ENCODE results near the gene ZDHHC1. TPM values are rescaled to one million over a fixed set of nuclear protein-coding genes. Genes with fewer than 3 reads are reported as not detected.
A peak's percentile ranks its signal among the peaks of the same experiment; 100 is the strongest.

ZDHHC1 gene
- total and polyA plus RNA-seq, 2 of the 13 experiments (the other 11 are each of a cell fraction or from before 2014, with no cell fraction given) = 0.51 to 1.1 TPM

DNA sequence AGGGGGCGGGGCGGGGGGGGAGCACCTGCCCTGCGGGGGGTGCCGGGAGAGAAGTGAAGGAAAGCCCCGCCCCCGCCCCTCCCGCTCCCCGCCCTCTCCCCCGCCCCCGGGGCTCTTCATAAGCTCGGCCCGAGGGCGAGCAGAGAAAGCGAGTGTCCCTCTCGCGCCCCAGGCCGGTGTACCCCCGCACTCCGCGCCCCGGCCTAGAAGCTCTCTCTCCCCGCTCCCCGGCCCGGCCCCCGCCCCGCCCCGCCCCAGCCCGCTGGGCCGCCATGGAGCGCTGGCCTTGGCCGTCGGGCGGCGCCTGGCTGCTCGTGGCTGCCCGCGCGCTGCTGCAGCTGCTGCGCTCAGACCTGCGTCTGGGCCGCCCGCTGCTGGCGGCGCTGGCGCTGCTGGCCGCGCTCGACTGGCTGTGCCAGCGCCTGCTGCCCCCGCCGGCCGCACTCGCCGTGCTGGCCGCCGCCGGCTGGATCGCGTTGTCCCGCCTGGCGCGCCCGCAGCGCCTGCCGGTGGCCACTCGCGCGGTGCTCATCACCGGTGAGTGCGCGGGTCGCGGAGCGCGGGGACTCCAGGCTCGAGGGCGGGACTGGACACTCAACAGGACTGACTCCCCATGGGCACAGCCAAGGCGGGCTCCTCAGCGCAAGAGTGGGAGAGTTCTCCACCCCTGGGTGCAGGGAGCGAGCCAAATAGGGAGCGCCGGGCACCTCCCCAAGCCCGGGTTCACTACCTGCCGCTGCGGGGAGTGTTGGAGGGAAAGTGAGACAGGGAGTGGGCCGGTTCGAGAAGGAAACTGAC, 14.9 kb upstream of the ZDHHC1 start, which contains the start of gene HSD11B2 (continued):
- TF ChIP-seq ZNF264 (CRISPR knock-in tag; IDR thresholded peaks at IDR 0.05) (0 out of 2 replicates have a peak, but pooled peaks have one; percentile 5), PREB (CRISPR knock-in tag; IDR thresholded peaks at IDR 0.05) (no peak), CENPBD1 (CRISPR knock-in tag; IDR thresholded peaks at IDR 0.05; ENCODE audit: borderline replicate concordance, low read depth) (0 out of 2 replicates have a peak, but pooled peaks have one; percentile 11), ZNF530 (CRISPR knock-in tag; IDR thresholded peaks at IDR 0.05; ENCODE audit: low read depth) (no peak), SP4 (CRISPR knock-in tag; IDR thresholded peaks at IDR 0.05) (no peak), AGO1 (IDR thresholded peaks at IDR 0.05; ENCODE audit: low read depth, low read length, poor library complexity, severe bottlenecking) (no peak), MTA1 (CRISPR knock-in tag; IDR thresholded peaks at IDR 0.05; ENCODE audit: borderline replicate concordance) (0 out of 2 replicates have a peak, but pooled peaks have one; percentile 41), ZFP90 (CRISPR knock-in tag; IDR thresholded peaks at IDR 0.05; ENCODE audit: borderline replicate concordance) (0 out of 2 replicates have a peak, but pooled peaks have one; percentile 31), ZFX (CRISPR knock-in tag; IDR thresholded peaks at IDR 0.05; ENCODE audit: low read depth) (peak; percentile 62; the same call in 1 of the 2 replicates), TAF15 (IDR thresholded peaks at IDR 0.05; ENCODE audit: low read depth, low read length, poor library complexity, severe bottlenecking) (peak; percentile 65), ZKSCAN1 (IDR thresholded peaks at IDR 0.05; ENCODE audit: low read length) (no peak), E2F5 (CRISPR knock-in tag; conservative IDR thresholded peaks at IDR 0.05) (peak; percentile 69), ZNF329 (CRISPR knock-in tag; IDR thresholded peaks at IDR 0.05; ENCODE audit: low read depth) (no peak), KLF11 (CRISPR knock-in tag; IDR thresholded peaks at IDR 0.05) (no peak)
- TF ChIP-seq, protein P1, sequence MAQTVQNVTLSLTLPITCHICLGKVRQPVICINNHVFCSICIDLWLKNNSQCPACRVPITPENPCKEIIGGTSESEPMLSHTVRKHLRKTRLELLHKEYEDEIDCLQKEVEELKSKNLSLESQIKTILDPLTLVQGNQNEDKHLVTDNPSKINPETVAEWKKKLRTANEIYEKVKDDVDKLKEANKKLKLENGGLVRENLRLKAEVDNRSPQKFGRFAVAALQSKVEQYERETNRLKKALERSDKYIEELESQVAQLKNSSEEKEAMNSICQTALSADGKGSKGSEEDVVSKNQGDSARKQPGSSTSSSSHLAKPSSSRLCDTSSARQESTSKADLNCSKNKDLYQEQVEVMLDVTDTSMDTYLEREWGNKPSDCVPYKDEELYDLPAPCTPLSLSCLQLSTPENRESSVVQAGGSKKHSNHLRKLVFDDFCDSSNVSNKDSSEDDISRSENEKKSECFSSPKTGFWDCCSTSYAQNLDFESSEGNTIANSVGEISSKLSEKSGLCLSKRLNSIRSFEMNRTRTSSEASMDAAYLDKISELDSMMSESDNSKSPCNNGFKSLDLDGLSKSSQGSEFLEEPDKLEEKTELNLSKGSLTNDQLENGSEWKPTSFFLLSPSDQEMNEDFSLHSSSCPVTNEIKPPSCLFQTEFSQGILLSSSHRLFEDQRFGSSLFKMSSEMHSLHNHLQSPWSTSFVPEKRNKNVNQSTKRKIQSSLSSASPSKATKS (CRISPR knock-in tag; IDR thresholded peaks at IDR 0.05) = no peak
- TF ChIP-seq, protein P2, sequence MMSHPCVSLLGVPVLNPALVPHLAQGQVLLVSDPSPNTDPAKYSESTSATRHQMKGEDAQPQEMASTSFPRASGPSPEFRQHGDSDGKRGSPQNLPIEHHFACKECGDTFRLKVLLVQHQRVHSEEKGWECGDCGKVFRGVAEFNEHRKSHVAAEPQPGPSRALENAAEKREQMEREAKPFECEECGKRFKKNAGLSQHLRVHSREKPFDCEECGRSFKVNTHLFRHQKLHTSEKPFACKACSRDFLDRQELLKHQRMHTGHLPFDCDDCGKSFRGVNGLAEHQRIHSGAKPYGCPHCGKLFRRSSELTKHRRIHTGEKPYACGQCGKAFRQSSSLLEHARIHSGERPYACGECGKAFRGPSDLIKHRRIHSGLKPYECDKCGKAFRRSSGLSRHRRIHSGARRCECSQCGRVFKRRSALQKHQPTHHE (CRISPR knock-in tag; IDR thresholded peaks at IDR 0.05; ENCODE audit: borderline replicate concordance) = no peak
- TF ChIP-seq, protein P3, sequence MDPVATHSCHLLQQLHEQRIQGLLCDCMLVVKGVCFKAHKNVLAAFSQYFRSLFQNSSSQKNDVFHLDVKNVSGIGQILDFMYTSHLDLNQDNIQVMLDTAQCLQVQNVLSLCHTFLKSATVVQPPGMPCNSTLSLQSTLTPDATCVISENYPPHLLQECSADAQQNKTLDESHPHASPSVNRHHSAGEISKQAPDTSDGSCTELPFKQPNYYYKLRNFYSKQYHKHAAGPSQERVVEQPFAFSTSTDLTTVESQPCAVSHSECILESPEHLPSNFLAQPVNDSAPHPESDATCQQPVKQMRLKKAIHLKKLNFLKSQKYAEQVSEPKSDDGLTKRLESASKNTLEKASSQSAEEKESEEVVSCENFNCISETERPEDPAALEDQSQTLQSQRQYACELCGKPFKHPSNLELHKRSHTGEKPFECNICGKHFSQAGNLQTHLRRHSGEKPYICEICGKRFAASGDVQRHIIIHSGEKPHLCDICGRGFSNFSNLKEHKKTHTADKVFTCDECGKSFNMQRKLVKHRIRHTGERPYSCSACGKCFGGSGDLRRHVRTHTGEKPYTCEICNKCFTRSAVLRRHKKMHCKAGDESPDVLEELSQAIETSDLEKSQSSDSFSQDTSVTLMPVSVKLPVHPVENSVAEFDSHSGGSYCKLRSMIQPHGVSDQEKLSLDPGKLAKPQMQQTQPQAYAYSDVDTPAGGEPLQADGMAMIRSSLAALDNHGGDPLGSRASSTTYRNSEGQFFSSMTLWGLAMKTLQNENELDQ (CRISPR knock-in tag; IDR thresholded peaks at IDR 0.05; ENCODE audit: borderline replicate concordance) = no peak
- TF ChIP-seq, protein P4, sequence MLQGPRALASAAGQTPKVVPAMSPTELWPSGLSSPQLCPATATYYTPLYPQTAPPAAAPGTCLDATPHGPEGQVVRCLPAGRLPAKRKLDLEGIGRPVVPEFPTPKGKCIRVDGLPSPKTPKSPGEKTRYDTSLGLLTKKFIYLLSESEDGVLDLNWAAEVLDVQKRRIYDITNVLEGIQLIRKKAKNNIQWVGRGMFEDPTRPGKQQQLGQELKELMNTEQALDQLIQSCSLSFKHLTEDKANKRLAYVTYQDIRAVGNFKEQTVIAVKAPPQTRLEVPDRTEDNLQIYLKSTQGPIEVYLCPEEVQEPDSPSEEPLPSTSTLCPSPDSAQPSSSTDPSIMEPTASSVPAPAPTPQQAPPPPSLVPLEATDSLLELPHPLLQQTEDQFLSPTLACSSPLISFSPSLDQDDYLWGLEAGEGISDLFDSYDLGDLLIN (CRISPR knock-in tag; IDR thresholded peaks at IDR 0.05; ENCODE audit: borderline replicate concordance) = no peak

All from HepG2 (cell line).